ENCODE results near the gene NFE2L2.
"Not testable (repeated sequence)": the region's sequence is repeated elsewhere in the genome, so short reads cannot be mapped to it uniquely, and the experiment has no call there.

NFE2L2 gene

GRCh38 chr2:177264693-177265587 lies at the start of gene NFE2L2:
Gene NFE2L2, minus strand, starts transcription at chr2:177264727. Its CDS starts 151 bp downstream, at chr2:177264576.
- H3K27ac ChIP-seq = peak within 1 kb of the TSS; percentile 99
- H3K4me2 ChIP-seq (ENCODE audit: low read length) = peak within 1 kb of the TSS; percentile 96
- no peaks in the 10 kb centered on the region for H3K36me3 ChIP-seq (ENCODE audit: control insufficient read depth, insufficient read depth, low read length)
- no peaks in the 10 kb centered on the region for H3K9me3 ChIP-seq (ENCODE audit: control insufficient read depth, low read length)
- H2AFZ ChIP-seq = peak within 1 kb of the TSS; percentile 98
- peak within 1 kb of the TSS; percentile 89 for H3K9ac ChIP-seq
- TF ChIP-seq CTCF (IDR thresholded peaks at IDR 0.05) = peak; percentile 37
- H3K4me1 ChIP-seq = peaks cover 24% of the 10 kb centered on the region
- no peaks in the 10 kb centered on the region for H3K27me3 ChIP-seq (ENCODE audit: control insufficient read depth, insufficient read depth, low read length)
- peaks cover 25% of the 10 kb centered on the region for H3K79me2 ChIP-seq
- H3K4me3 ChIP-seq (ENCODE audit: low read depth, low read length) = peak within 1 kb of the TSS; percentile 94

- H3K27me3 ChIP-seq (ENCODE audit: control insufficient read depth, insufficient read depth, low read length) = no peaks in the 10 kb centered on the region
- H3K36me3 ChIP-seq (ENCODE audit: control insufficient read depth, insufficient read depth, low read length) = no peaks in the 10 kb centered on the region
- no peak overlapping the region for H2AFZ ChIP-seq
- no peak overlapping the region for H3K9ac ChIP-seq
- TF ChIP-seq CTCF (IDR thresholded peaks at IDR 0.05) = no peak
- H3K27ac ChIP-seq = no peak overlapping the region
- no peaks in the 10 kb centered on the region for H3K9me3 ChIP-seq (ENCODE audit: control insufficient read depth, low read length)
- H3K79me2 ChIP-seq = no peaks in the 10 kb centered on the region
- no peak overlapping the region for H3K4me2 ChIP-seq (ENCODE audit: low read length)
- peaks cover 10% of the 10 kb centered on the region for H3K4me1 ChIP-seq
- no peak overlapping the region for H3K4me3 ChIP-seq (ENCODE audit: low read depth, low read length)
Observed at GRCh38 chr2:177314194-177314593, 49.7 kb upstream of the NFE2L2 start.

DNA sequence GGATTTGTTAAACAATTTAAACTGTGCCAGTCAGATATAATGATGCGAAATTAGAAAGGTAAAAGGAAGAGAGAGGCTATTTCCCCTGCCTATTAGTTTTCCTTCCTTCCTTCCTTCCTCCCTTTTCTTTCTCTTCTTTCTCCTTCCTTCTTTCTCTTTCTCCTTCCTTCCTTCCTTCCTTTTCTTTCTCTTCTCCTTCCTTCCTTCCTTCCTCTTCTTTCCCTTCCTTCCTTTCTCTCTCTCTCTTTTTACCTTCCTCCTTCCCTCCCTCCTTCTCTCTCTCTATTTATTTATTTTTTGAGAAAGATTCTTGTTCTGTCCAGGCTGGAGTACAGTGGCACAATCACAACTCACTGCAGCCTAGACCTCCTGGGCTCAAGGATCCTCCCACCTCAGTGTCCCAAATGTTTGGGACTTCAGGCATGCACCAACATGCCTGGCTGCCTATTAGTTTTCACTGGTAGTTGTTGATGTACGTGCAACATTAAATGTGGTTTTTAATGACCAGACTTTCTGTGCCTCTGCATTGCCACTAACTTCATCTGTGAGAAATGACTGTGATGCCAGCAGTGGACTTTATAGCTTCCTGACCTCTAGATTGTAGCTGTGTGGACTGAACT lies 48.7 kb upstream of the NFE2L2 start:
- peaks cover 10% of the 10 kb centered on the region for H3K4me1 ChIP-seq
- TF ChIP-seq CTCF (IDR thresholded peaks at IDR 0.05) = no peak
- H3K27ac ChIP-seq = no peak overlapping the region

GRCh38 chr2:177312562-177312961 lies 48.0 kb upstream of the NFE2L2 start:
- H3K4me3 ChIP-seq (ENCODE audit: low read depth, low read length) = no peak overlapping the region
- H3K79me2 ChIP-seq = no peaks in the 10 kb centered on the region
- no peak overlapping the region for H2AFZ ChIP-seq
- no peak for TF ChIP-seq CTCF (IDR thresholded peaks at IDR 0.05)
- no peaks in the 10 kb centered on the region for H3K27me3 ChIP-seq (ENCODE audit: control insufficient read depth, insufficient read depth, low read length)
- no peak overlapping the region for H3K9ac ChIP-seq
- no peaks in the 10 kb centered on the region for H3K9me3 ChIP-seq (ENCODE audit: control insufficient read depth, low read length)
- peaks cover 10% of the 10 kb centered on the region for H3K4me1 ChIP-seq
- H3K27ac ChIP-seq = no peak overlapping the region
- no peaks in the 10 kb centered on the region for H3K36me3 ChIP-seq (ENCODE audit: control insufficient read depth, insufficient read depth, low read length)
- no peak overlapping the region for H3K4me2 ChIP-seq (ENCODE audit: low read length)

More for the DNA sequence above, 48.7 kb upstream of the NFE2L2 start:
- Histone ChIP-seq H3K79me2 (no peaks in the 10 kb centered on the region), H3K27me3 (ENCODE audit: control insufficient read depth, insufficient read depth, low read length) (no peaks in the 10 kb centered on the region), H3K4me2 (ENCODE audit: low read length) (no peak overlapping the region), H3K36me3 (ENCODE audit: control insufficient read depth, insufficient read depth, low read length) (no peaks in the 10 kb centered on the region), H3K9ac (no peak overlapping the region), H3K9me3 (ENCODE audit: control insufficient read depth, low read length) (no peaks in the 10 kb centered on the region), H2AFZ (no peak overlapping the region), H3K4me3 (ENCODE audit: low read depth, low read length) (no peak overlapping the region)

DNA sequence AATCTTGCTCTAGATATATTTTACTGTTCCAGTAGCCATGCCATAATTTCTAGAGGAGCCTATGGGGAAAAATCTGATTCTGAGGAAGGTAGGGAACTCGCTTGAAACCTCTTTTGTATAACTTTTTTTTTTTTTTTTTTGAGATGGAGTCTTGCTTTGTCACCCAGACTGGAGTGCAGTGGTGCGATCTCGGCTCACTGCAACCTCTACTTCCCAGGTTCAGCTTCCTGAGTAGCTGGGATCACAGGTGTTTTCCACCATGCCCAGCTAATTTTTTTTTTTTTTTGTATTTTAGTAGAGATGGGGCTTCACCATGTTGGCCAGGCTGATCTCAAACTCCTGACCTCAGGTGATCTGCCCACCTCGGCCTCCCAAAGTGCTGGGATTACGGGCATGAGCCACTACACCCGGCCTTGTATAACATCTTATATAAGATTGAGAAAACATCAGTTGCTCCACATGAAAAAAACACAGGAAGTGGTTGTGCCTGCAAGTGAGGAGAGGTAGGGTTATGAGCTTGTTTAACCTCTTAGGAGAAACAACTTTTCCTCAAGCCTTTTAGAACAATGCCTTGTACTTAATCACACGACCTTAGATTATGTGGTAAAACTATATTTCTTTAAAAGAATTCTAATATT lies 45.3 kb upstream of the NFE2L2 start:
- not testable (repeated sequence) for H3K4me1 ChIP-seq; H3K36me3 ChIP-seq (ENCODE audit: control insufficient read depth, insufficient read depth, low read length); H3K4me3 ChIP-seq (ENCODE audit: low read depth, low read length); H3K9me3 ChIP-seq (ENCODE audit: control insufficient read depth, low read length); H3K9ac ChIP-seq; H2AFZ ChIP-seq; H3K27me3 ChIP-seq (ENCODE audit: control insufficient read depth, insufficient read depth, low read length); H3K4me2 ChIP-seq (ENCODE audit: low read length); H3K27ac ChIP-seq; H3K79me2 ChIP-seq

Measured in parathyroid adenoma (tissue), 2 donors.